GM19463 (cell line): ENCODE measurements around the gene GOLPH3.
"Not testable (repeated sequence)": the region's sequence is repeated elsewhere in the genome, so short reads cannot be mapped to it uniquely, and the experiment has no call there.

Experiments
- ATAC-seq: cut with Tn5 transposase; IDR thresholded peaks from one replicate; pipeline ENCODE4 v1.9.1; 2021; ENCODE audit warnings: mild to moderate bottlenecking, moderate library complexity; ENCODE audit not compliant: unreplicated experiment

The GOLPH3 gene

GRCh38 chr5:32138839-32139493, 35.2 kb downstream of the GOLPH3 start:
- ATAC-seq = no peak

DNA sequence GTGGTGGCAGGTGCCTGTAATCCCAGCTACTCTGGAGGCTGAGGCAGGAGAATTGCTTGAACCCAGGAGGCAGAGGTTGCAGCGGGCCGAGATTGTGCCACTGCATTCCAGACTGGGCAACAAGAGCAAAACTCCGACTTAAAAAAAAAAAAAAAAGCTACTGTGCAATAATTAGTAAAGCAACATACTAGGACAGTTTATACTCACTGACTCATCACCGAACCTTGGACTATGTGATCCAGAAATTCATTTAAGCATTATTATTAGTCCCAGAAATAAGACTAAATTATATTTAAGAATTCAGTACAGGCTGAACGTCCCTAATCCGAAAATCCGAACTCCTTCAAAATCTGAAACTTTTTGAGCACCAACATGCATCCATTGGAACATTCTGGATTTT, 37.8 kb downstream of the GOLPH3 start:
- no peak for ATAC-seq

- ATAC-seq = no peak
Measured at GRCh38 chr5:32135086-32135485, 39.0 kb downstream of the GOLPH3 start.

GRCh38 chr5:32132757-32133156, 41.4 kb downstream of the GOLPH3 start:
- ATAC-seq = no peak

DNA sequence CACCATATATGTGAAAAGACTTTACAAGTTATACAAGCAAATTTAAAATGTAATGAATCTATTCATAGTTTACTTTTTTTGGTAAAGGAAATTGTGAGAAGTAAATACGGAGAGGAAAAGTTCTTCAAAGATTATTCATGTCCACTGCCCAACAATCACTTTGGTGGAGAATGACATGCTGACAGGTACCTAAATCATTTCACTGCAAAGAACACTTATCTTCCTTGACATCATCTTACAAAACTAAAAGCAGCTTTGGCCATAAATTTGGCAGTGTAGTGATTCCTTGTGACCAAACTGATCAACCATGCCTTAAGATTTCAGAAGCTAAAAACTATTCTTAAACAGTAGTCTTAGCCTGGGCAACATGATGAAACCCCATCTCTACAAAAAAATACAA, 42.5 kb downstream of the GOLPH3 start:
- ATAC-seq = no peak

GRCh38 chr5:32130865-32131264, 43.3 kb downstream of the GOLPH3 start:
- no peak for ATAC-seq

DNA sequence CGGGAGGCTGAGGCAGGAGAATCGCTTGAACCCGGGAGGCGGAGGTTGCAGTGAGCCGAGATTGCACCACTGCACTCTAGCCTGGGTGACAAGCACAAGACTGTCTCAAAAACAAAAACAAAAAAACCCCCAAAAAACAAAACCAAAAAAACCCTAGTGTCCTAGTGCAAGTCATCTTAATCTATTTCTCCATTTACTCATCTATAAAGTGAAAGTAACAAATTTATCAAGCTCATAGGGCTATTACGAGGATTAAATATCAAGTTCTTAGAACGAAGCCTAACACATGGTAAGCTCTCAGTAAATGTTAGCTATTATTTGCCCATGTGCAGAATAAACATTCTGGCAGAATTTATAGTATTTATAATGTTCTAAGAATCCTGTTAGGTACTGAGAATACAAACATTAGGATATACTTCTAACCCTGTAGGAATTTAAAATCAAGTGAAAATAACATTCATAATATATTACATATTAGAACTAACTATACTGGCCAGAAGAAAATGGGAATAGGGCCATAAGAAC, 45.0 kb downstream of the GOLPH3 start:
- no peak for ATAC-seq

GRCh38 chr5:32127711-32128110, 46.4 kb downstream of the GOLPH3 start:
- ATAC-seq = no peak

GRCh38 chr5:32126691-32127090, 47.4 kb downstream of the GOLPH3 start:
- ATAC-seq = no peak

- no peak for ATAC-seq
Measured at GRCh38 chr5:32123889-32124676, 50.0 kb downstream of the GOLPH3 start.

DNA sequence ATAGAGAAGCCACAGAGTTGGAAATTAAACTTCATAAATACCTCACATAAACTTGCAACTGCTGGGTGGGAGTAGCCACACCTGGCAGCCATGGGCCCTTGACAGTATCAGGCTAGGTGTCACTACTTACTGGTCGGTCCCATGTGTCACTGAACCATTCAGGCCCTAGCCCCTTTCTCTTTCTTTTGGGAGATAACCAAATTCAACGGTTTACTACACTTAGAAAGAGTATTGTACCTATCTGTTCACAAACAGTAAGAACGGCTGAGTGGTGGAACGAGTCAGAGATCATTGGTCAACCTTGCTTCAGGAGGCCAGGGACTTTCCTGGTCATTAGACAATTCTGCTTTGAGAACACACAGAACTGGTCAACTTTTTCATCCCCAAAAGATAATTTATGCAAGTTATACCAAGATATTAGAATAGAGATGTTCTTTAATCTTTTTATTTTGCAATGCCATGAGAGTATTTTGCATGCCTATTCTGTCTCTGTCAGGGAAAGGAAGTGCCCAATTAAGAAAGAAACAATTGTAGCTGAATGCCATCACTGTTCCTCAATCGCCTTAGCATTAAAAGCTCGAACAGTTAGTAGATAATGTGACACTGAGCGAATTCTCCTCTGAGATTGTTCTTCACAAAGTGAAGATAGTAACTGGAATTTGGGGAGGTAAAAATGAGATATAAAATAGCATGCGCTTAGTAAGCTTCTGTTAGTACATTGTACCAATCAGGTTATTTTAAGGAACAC, 50.9 kb downstream of the GOLPH3 start:
- ATAC-seq = peak; percentile 76

DNA sequence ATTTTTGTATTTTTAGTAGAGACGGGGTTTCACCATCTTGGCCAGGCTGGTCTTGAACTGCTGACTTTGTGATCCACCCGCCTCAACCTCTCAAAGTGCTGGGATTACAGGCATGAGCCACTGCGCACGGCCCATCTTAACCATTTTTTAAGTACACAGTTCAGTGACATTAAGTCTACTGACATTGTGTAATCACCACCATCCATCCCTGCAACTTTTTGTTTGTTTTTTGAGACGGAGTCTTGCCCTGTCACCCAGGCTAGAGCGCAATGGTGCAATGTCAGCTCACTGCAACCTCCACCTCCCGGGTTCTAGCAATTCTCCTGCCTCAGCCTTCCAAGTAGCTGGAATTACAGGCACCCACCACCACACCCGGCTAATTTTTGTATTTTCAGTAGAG, 55.2 kb downstream of the GOLPH3 start:
- ATAC-seq = not testable (repeated sequence)

GRCh38 chr5:32116574-32117313, 57.4 kb downstream of the GOLPH3 start:
- no peak for ATAC-seq

DNA sequence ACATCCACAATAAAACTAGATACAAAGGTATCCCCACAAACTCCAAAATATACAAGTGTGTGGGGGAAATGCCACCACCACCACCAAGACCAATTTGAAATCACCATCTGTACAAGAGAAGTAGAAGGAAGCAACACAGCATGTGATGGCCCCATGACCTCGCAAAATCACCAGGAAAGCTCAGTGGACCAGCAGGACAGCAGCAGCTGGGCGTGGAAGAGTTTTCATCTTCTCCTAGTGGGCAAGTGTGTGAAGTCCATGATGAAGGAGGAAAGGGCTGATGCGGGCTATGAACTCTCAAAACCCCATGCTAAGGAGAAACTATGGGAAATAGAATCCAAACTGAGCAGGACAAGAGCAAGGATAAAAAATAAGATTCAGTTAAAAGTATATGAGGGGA, 58.1 kb downstream of the GOLPH3 start:
- ATAC-seq = no peak

- ATAC-seq = no peak
Measured at GRCh38 chr5:32110111-32110696, 63.9 kb downstream of the GOLPH3 start.

DNA sequence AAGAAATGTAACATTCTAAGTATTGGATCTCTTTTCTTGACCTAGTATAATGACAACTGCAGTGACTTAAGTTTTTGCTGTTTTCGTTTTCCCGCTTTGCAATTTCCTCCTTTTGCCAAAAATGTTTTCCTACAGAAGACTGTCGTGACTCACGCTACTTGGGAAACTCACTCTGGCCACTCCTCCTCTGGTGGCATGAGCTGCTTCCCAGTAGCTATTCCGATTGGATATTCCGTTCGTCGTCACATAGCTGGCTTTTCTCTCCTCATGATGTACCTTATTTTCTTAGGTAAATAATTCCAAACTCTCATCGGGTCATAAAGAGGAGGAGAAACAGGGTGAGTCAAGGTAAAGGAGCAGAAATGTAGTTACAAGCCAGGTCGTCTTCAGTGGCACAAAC, 64.9 kb downstream of the GOLPH3 start:
- no peak for ATAC-seq

- no peak for ATAC-seq
Measured at GRCh38 chr5:32108167-32108566, 66.0 kb downstream of the GOLPH3 start.

GRCh38 chr5:32107291-32107690, 66.8 kb downstream of the GOLPH3 start:
- ATAC-seq = no peak

DNA sequence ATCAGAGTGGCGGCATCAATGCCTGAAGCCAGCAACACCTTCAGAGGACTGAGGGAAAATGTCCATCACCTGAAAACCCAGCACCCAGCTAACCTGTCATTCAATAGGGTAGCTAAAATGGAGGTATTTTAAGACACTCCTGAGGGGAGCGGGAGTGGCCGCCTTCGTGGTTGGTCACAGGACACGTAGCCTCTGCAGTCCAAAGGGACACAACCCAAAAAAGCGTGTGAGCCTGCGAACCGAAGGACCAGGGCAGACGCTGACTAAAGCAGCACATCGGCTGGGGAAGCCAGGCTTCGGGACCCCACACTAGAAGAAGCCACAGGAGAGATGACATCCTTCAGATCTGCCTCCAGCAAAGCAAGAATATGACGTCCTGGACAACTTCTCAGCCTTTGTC, 70.6 kb downstream of the GOLPH3 start:
- no peak for ATAC-seq

DNA sequence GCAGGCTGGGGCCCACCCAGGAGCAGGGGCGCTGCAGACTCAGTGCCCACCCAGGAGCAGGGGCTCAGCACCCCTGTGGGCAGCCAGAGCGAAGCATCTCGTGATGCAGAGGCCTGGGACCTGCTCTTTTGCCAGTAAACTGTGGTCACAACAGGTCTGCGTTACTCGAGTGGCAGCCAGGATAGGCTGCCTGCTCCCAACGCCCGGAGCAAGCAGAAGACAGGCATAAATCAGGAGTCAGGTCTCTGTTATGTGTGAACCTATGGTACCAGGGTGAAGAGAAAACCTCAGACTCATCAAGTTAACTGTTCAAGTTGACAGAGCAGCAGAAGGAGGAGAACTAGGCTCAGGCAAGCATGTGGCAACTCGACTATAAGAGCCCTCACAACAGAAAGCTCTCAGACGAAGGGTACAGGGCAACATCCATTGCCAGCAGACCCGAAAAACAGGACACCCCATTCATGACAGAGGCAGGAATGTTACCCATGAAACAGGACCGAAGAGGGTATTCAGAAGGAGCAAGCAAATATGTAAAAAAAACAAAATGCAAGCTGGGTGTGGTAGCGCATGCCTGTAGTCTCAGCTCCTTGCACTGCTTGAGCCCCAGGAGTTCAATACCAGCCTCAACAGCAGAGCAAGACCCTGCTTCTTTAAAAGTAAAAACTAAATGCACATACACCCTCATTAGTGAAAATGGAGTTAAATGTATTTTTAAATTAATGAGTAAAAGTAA, 71.7 kb downstream of the GOLPH3 start:
- ATAC-seq = no peak
